Fibroblast of villous mesenchyme (primary cell): ENCODE results near the gene SPATA25. TPM values are rescaled to one million over a fixed set of nuclear protein-coding genes. Genes with fewer than 3 reads are reported as not detected.
"Not testable (repeated sequence)": the region's sequence is repeated elsewhere in the genome, so short reads cannot be mapped to it uniquely, and the experiment has no call there.

ENCODE experiments used
- DNase-seq: peaks from one replicate; pipeline ENCODE4 v3.0.0-alpha.2; 2010; ENCODE audit warnings: low read depth
- H3K4me3 ChIP-seq: 2 replicates; pipeline ENCODE4 v1.5.1; 2011; ENCODE audit warnings: low read depth, mild to moderate bottlenecking, low read length
- total RNA-seq: library from RNA; depleted of rRNA; stranded (reverse); fragments of >200 nt; gene quantifications from 2 replicates; pipeline ENCODE4 v1.2.3, GENCODE V29; 2012
- TF ChIP-seq, protein P1 (sequence below): IDR thresholded peaks from 2 replicates; pipeline ENCODE4 v1.5.1; 2012; ENCODE audit warnings: low read depth, mild to moderate bottlenecking, low read length; ENCODE audit not compliant: insufficient read depth

SPATA25 gene
- total RNA-seq, 1 donor = 0.43 TPM

DNA sequence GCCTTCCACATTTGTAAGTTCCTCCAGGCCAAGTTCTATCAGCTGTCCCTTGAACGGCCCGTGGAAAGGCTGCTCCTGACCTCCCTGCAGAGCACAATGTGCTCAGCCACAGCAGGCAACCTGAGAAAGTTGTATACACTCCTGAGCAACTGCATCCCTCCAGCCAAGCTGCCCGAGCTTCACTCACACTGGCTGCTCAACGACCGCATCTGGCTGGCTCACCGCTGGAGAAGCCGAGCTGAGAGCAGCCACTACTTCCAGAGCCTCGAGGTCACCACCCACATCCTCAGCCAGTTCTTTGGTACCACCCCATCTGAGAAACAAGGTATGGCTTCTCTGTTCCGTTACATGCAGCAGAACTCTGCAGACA lies 4.3 kb downstream of the SPATA25 start:
- DNase-seq = no peak
- no peak overlapping the region for H3K4me3 ChIP-seq
- TF ChIP-seq, protein P1, sequence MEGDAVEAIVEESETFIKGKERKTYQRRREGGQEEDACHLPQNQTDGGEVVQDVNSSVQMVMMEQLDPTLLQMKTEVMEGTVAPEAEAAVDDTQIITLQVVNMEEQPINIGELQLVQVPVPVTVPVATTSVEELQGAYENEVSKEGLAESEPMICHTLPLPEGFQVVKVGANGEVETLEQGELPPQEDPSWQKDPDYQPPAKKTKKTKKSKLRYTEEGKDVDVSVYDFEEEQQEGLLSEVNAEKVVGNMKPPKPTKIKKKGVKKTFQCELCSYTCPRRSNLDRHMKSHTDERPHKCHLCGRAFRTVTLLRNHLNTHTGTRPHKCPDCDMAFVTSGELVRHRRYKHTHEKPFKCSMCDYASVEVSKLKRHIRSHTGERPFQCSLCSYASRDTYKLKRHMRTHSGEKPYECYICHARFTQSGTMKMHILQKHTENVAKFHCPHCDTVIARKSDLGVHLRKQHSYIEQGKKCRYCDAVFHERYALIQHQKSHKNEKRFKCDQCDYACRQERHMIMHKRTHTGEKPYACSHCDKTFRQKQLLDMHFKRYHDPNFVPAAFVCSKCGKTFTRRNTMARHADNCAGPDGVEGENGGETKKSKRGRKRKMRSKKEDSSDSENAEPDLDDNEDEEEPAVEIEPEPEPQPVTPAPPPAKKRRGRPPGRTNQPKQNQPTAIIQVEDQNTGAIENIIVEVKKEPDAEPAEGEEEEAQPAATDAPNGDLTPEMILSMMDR = no peak

DNA sequence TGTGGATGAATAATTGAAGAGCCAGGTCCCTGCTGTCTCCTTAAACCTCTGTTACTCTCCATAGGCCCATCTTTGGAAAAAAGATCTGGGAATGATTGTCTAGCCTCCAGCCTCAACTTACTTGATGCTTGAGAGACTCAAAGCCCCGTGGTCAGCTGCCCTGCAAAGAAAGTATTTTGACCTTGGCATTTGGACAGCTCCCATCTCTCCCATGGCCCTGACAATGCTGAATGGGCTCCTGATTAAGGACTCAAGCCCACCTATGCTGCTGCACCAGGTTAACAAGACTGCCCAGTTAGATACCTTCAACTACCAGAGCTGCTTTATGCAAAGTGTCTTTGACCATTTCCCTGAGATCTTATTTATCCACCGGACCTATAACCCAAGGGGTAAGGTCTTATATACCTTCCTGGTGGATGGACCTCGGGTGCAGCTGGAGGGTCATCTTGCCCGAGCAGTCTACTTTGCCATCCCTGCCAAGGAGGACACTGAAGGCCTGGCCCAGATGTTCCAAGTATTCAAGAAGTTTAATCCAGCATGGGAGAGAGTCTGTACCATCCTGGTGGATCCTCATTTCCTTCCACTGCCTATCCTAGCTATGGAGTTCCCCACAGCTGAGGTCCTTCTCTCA lies 4.8 kb downstream of the SPATA25 start:
- no peak for DNase-seq
- TF ChIP-seq, protein P1 = no peak

DNA sequence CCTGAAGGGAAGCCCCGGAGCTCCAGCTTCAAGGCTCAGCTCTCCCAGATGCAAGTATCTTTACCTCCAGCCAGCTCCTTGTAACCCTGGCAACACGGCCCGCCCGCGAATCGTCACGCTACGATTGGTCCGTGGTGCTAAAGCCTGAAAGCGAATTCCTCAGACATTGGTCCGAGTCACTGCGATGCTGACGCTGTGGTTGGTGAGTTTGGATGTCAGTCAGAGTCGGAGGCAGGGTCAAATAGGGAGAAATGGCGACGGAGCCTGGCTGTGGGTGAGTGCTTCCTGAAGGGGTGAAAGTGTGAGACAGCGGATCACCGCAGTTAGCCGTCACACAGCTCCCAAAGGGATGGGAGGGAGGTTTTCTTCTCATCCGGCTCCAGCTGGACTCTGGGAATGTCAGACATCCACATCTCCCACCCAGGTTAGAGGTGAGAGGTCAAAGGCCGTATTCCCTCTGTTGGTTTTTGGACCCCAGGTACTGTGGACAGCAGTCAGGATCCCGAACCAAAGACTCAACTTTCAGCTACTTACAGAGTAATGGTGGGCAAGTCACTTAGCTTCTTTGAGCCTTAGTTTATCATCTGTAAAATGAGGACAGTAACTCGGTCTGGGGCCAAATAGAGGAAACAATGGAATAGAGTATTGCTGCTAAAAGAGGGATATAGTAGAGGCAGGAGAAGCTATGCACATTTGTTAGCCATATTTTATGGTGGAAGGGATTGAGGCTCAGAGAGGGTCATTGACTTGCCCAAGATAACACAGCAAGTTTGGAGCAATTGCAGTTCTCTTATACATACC lies 6.2 kb downstream of the SPATA25 start, which contains the start of gene ZSWIM1:
Gene ZSWIM1, plus strand, starts transcription at position 240 of the 801 bp plus-strand sequence. CDS start 1,366 bp downstream, outside the sequence.
- peak; percentile 99 for DNase-seq
- TF ChIP-seq, protein P1 = no peak
- H3K4me3 ChIP-seq = peak within 1 kb of the TSS; percentile 75

More for the DNA sequence above, 4.8 kb downstream of the SPATA25 start:
- H3K4me3 ChIP-seq = no peak overlapping the region

DNA sequence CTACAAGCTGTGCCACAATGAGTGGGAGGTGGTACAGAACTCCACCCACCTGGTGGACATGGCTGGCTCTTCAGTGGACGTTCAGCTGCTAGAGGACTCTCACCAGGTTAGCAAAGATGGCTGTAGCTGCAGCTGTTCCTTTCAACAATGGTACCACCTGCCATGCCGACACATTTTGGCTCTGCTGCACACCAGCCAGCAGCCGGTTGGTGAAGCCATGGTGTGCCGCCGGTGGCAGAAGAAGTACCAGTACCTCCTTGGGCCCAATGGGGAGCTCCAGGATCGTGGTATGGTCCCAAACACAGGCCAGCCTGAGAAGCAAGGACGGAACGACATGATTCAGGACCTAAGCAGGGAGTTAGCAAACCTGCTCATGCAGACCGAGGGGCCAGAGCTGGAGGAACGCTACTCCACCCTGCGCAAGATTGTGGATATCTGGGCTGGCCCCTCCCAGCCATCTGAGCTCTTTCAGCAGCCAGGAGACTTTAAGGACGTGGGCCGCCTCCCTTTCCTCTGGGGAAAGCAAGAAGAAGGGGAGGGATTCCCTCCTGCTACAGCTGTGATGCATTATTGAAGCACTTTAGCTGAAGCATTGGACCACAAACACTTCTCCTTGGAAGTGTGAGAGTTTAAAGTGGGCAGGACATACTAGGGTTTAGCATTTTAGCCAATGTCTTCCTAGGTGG lies 9.2 kb downstream of the SPATA25 start:
- TF ChIP-seq, protein P1 = no peak

DNA sequence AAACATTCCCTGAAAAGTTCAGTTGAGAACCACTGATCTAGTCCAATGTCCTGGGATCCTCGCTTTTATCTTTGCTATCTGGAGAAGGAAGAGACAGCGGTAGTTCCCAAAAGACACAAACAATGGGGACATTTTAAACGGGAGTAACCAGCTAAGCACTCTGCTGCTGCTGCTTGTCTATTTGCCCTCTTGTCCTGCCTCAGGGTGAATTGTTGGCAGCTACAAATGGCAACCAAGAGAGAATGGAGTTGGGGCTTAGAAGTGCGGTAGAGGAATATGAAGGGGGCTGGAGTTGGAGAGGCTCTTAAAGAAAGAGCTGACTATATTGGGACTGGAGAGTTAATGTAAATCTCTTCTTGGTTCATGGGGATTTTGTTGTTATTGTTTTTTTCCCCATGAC lies 12.8 kb downstream of the SPATA25 start:
- H3K4me3 ChIP-seq = no peak overlapping the region
- no peak for DNase-seq
- TF ChIP-seq, protein P1 = no peak

More for the DNA sequence above, 9.2 kb downstream of the SPATA25 start:
- peak; percentile 67 for DNase-seq
- H3K4me3 ChIP-seq = no peak overlapping the region

DNA sequence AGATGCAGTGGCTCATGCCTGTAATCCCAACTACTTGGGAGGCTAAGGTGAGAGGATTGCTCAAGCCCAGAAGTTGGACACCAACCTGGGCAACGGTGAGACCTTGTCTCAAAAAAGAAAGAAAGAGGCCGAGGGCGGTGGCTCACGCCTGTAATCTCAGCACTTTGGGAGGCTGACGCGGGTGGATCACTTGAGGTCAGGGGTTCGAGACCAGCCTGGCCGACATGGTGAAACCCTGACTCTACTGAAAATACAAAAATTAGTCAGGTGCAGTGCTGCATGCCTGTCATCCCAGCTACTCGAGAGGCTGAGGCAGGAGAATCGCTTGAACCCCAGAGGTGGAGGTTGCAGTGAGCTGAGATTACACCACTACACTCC lies 13.3 kb downstream of the SPATA25 start:
- DNase-seq, H3K4me3 ChIP-seq: not testable (repeated sequence)
